GM19438 (cell line): Measurements from ENCODE around the gene SYP.
"Not testable (repeated sequence)": the region's sequence is repeated elsewhere in the genome, so short reads cannot be mapped to it uniquely, and the experiment has no call there.

Experiments used
- ATAC-seq: cut with Tn5 transposase; IDR thresholded peaks from one replicate; pipeline ENCODE4 v1.9.1; 2021; ENCODE audit warnings: low read depth; ENCODE audit not compliant: unreplicated experiment

SYP gene

DNA sequence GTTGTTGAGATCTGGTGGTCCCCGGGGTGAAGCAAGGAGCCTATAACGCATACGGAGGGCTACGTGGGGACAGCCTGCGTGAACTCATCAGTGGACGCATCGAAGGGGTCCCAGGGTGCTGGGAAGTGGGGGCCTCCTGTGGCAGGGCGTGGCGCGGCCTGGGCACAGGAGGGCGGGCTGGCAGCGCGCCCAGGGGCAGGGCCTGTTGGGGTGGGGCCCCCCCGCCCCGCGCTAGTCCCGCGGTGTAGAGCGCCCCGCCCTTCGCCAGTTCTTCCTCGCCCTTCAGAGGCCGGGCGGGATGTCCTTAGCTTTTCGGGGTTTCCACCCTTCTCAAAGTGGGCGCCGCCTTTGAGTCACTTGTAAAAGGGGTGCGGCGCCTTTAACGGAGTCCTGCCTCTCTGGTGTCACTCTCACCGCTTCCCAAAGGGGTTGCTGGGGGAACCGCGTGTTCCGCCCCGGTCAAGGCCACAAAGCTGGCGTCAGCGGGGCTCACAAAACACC is 27.7 kb downstream of the SYP start:
- ATAC-seq, result peak; percentile 70

- peak; percentile 31 for ATAC-seq
Observed at GRCh38 chrX:49171752-49172279, 28.2 kb downstream of the SYP start, which contains the start of gene PLP2. PLP2 (plus strand) TSS chrX:49171898; CDS start chrX:49172001, 103 bp downstream.

DNA sequence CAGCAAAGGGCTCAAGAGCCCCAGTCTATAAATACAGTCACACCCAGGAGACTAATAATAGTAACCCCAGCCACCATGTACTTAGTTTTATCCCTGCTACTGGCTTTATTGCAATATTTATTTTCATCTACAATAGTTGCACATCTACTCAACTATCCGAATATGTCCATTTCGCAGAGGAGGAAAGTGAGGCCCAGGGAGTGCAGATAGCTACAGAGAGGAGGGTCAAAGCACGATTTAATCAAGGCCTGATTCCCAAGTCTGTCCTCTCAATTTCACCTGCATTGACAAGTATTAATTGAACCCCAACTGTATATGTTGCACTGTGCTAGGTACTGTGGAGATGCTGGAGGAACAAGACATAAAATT is 32.3 kb downstream of the SYP start:
- no peak for ATAC-seq

GRCh38 chrX:49166914-49167739 is 32.9 kb downstream of the SYP start:
- no peak for ATAC-seq

- ATAC-seq, result peak; percentile 35
Observed at GRCh38 chrX:49165901-49166881, 33.8 kb downstream of the SYP start.

- no peak for ATAC-seq
Observed at GRCh38 chrX:49164589-49165360, 35.2 kb downstream of the SYP start.

DNA sequence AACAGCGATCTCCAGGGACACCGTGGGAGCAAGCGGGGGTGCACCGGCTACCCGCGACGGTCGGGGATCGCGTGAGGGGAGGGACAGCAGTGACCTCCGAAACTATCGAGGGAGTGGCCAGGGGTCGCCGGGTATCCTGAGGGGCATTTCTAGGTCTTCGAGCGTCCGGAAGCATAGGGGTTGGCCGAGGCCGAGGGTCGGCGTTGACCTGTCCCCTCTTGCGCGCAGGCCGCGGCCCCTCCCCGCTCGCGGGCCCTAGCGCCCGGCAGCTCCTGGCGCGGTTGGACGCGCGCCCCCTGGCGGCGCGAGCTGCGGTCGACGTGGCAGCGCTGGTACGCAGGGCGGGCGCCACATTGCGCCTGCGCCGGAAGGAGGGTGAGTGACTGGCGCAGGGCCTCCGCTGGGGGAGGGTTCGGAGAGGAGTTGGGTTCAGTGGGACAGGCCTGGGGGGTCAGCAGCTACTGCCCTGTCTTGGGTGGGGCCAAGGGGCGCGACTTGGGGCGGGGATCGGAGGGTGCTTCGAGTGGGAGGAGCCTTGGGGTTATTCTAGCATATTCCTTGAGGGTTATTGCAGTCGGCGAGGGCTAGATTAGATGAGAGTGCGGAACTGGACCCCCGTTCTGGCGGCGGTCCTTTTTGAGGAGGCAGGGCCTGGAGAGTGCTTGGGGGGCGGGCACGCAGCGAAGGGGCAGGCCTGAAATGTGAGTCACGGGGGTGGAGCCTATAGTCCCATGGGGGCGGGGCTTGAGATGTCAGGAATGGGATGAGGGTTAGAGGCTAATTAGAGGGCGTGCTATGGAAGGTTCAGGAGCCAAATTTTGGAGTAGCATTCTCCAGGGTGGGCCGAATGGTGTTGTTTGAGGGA is 36.2 kb downstream of the SYP start:
- peak; percentile 43 for ATAC-seq

GRCh38 chrX:49162620-49163019 is 37.4 kb downstream of the SYP start, which contains the start of gene MAGIX:
MAGIX (plus strand) TSS chrX:49162758; CDS start chrX:49162890, 132 bp downstream.
- no peak for ATAC-seq

GRCh38 chrX:49161632-49162031 is 38.4 kb downstream of the SYP start:
- no peak for ATAC-seq

DNA sequence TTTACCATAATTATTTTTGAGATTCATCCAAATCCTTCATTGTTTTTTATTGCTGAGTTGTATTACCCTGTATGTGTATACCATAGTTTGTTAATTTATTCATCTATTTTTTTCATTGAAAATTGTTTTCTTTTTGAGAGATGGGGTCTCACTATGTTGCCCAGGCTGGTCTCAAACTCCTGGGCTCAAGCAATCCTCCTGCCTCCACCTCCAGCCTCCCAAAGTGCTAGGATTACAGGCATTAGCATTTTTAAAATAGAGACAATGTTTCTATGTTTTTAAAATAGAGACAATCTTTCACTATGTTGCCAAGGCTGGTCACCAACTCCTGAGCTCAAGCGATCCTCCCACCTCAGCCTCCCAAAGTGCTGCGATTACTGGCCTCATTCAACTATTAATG is 39.1 kb downstream of the SYP start:
- no peak for ATAC-seq

- ATAC-seq, result no peak
Observed at GRCh38 chrX:49157194-49157593, 42.8 kb downstream of the SYP start.

- ATAC-seq, result peak; percentile 79
Observed at GRCh38 chrX:49155900-49156837, 43.8 kb downstream of the SYP start.

DNA sequence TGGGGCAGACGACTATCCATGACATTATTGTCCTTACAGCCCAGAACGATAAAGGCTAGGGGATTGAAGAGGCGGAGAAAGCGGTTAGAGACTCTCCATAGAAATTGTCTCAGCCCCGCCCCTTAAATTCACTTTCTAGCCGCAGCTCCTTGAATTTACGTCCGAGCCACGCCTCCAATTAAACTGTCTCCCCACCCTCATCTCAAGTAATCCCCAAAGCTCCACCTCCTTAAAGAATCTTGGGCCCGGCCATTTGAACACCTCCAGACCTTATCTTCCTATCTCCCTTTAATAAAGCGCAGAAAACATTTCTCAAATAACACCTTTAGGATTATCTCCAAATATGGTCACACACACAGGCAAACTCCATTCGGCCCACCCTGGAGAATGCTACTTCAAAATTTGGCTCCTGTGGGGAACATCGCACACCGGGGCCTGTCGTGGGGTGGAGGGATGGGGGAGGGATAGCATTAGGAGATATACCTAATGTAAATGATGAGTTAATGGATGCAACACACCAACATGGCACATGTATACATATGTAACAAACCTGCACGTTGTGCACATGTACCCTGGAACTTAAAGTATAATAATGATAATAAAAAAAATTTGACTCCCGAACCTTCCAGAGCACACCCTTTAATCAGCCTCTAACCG is 44.6 kb downstream of the SYP start:
- peak; percentile 10 for ATAC-seq

GRCh38 chrX:49153467-49153866 is 46.5 kb downstream of the SYP start:
- no peak for ATAC-seq

GRCh38 chrX:49149291-49149690 is 50.7 kb downstream of the SYP start:
- not testable (repeated sequence) for ATAC-seq

DNA sequence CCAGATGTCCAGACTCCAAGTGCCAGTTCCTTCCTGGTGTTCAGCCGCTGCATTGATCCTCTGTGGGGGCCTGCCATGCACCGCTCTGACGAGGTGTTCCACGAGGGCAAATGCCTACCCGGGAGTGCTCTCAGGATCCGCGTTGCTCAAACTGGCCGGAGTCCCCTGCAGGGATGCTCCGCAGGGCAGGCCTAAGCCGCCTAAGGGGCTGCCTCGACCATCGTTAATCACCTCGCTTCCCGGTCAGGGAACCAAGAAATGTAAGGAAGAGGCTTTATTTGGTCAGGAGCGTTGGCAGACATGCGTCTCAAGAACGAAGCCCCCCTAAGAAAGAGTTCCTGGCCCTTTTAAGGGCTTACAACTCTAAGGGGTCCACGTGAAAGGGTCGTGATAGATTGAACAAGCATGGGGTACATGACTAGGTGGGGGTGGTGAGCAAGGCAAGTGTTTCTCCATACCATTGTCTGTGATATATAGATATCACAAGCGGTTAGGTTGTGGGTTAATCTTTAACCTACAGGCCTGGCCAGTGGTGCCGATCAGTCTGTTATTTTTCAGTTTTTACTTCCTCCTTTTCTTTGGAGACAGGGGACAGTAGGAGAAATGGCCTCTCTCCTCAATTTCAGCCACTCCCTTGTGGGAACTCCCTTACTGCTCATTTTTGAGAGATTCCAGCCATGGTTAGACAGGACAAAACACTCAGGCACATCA is 51.4 kb downstream of the SYP start:
- not testable (repeated sequence) for ATAC-seq

- ATAC-seq, result no peak
Observed at GRCh38 chrX:49147936-49148335, 52.1 kb downstream of the SYP start.
